ENCODE data around the gene GALNT1.

- TF ChIP-seq CTCF (IDR thresholded peaks at IDR 0.05) (no peak), POLR2AphosphoS5 (IDR thresholded peaks at IDR 0.05) (no peak)
Measured at GRCh38 chr18:35753306-35753910, 171.9 kb downstream of the GALNT1 start.

All from upper lobe of left lung (tissue), 4 donors.